Muscle layer of colon (tissue), 2 donors: ENCODE measurements around the gene IGFL3.
A peak's percentile ranks its signal among the peaks of the same experiment; 100 is the strongest.

Experiments used
- H3K27ac ChIP-seq: one replicate; pipeline ENCODE4 v1.7.0; 2013; ENCODE audit warnings: low read depth, mild to moderate bottlenecking, low read length, moderate library complexity
- H3K27me3 ChIP-seq, 2 donors: one replicate each; pipeline ENCODE4 v1.7.0; 2013; ENCODE audit warnings: low read length in 2 of 2, mild to moderate bottlenecking in 2 of 2; ENCODE audit not compliant: insufficient read depth in 2 of 2, control insufficient read depth in 1 of 2
- H3K36me3 ChIP-seq: one replicate; pipeline ENCODE4 v1.7.0; 2013; ENCODE audit warnings: mild to moderate bottlenecking, low read length; ENCODE audit not compliant: insufficient read depth
- H3K4me1 ChIP-seq: one replicate; pipeline ENCODE4 v1.7.0; 2013; ENCODE audit warnings: mild to moderate bottlenecking, low read length; ENCODE audit not compliant: insufficient read depth
- H3K4me3 ChIP-seq, 2 donors: one replicate each; pipeline ENCODE4 v1.7.0; 2013; ENCODE audit warnings: low read length in 2 of 2, low read depth in 1 of 2, mild to moderate bottlenecking in 1 of 2, moderate library complexity in 1 of 2
- H3K9ac ChIP-seq: one replicate; pipeline ENCODE4 v1.7.0; 2013; ENCODE audit warnings: low read length
- H3K9me3 ChIP-seq: one replicate; pipeline ENCODE4 v1.7.0; 2013; ENCODE audit warnings: mild to moderate bottlenecking, low read length
- donor health status: abdominal sarcoma.
- donor health status: Adenocarcinoma of cecum.

Gene IGFL3

GRCh38 chr19:46142294-46142693 lies 17.8 kb upstream of the IGFL3 start:
- no peaks in the 10 kb centered on the region for H3K9me3 ChIP-seq
- H3K9ac ChIP-seq = no peak overlapping the region
- no peaks in the 10 kb centered on the region for H3K27me3 ChIP-seq
- no peaks in the 10 kb centered on the region for H3K36me3 ChIP-seq
- H3K4me3 ChIP-seq = no peak overlapping the region
- H3K4me1 ChIP-seq = no peaks in the 10 kb centered on the region
- no peak overlapping the region for H3K27ac ChIP-seq

DNA sequence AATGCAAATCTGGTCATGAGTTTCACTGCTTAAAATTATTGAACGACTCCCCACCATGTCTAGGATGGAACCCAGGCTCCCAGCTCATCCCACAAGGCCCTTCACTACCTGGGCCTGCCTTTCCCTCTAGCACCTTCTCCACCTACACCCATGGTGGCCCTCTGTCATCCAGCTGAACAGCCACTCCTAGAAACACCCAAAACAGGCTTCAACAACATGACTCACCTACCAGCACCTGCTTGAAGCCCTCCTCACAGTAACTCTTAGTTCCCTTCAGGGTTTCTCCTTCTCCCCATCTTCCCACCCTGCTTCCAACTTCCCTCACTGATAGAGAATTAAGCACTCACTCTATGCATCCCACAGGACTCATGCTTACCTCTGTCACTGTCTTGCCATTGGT lies 16.9 kb upstream of the IGFL3 start:
- H3K9me3 ChIP-seq = no peaks in the 10 kb centered on the region
- H3K9ac ChIP-seq = no peak overlapping the region
- no peaks in the 10 kb centered on the region for H3K27me3 ChIP-seq
- no peaks in the 10 kb centered on the region for H3K36me3 ChIP-seq
- no peak overlapping the region for H3K4me3 ChIP-seq
- H3K27ac ChIP-seq = no peak overlapping the region
- H3K4me1 ChIP-seq = no peaks in the 10 kb centered on the region

GRCh38 chr19:46137915-46138473 lies 13.5 kb upstream of the IGFL3 start:
- Histone ChIP-seq H3K9ac (no peak overlapping the region), H3K27me3 (no peaks in the 10 kb centered on the region), H3K36me3 (no peaks in the 10 kb centered on the region), H3K4me1 (peaks cover 12% of the 10 kb centered on the region), H3K9me3 (no peaks in the 10 kb centered on the region), H3K4me3 (no peak overlapping the region), H3K27ac (no peak overlapping the region)

DNA sequence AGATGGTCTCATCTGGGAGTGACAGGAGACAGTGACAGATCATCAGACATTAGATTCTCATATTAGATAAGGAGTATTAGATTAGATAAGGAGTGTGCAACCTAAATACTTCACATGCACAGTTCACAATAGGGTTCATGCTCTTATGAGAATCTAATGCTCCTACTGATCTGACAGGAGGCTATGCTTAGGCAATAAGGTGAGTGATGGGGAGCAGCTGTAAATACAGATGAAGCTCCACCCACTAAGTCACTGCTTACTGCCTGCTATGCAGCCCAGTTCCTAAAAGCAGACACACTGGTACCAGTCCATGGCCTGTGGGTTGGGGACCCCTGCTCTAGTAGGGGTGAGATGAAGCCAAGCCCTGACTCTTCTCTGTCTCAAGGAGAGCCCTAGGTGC lies 10.0 kb upstream of the IGFL3 start:
- Histone ChIP-seq H3K27ac (peak overlapping the region; percentile 90), H3K9me3 (no peaks in the 10 kb centered on the region), H3K4me1 (peaks cover 22% of the 10 kb centered on the region), H3K4me3 (no peak overlapping the region), H3K27me3 (no peaks in the 10 kb centered on the region), H3K9ac (no peak overlapping the region), H3K36me3 (no peaks in the 10 kb centered on the region)

DNA sequence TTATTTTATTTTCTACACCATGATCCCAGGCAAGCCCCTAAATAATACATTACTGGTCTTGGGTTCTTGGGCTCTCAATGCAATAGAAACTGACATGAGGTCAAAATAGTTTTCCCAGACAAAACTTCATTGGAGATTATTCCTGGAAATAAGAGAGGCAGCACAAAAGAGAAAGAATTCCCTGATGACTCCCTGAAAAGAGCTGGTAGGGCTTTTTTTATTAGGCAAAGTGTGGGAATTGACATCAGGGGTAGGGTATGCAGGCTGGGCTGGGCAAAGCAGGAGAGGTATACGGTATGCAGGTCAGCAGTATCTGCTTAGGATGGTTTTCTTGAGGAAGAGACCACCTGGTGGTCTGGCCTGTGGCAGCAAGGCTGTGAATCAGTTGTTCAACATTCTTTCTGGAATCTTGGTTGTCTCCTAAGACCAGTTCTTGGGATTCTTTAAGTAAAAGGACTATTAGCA lies 9.3 kb upstream of the IGFL3 start:
- Histone ChIP-seq H3K9ac (no peak overlapping the region), H3K27ac (peak overlapping the region; percentile 90), H3K36me3 (no peaks in the 10 kb centered on the region), H3K9me3 (no peaks in the 10 kb centered on the region), H3K4me3 (no peak overlapping the region), H3K4me1 (peaks cover 22% of the 10 kb centered on the region), H3K27me3 (no peaks in the 10 kb centered on the region)

DNA sequence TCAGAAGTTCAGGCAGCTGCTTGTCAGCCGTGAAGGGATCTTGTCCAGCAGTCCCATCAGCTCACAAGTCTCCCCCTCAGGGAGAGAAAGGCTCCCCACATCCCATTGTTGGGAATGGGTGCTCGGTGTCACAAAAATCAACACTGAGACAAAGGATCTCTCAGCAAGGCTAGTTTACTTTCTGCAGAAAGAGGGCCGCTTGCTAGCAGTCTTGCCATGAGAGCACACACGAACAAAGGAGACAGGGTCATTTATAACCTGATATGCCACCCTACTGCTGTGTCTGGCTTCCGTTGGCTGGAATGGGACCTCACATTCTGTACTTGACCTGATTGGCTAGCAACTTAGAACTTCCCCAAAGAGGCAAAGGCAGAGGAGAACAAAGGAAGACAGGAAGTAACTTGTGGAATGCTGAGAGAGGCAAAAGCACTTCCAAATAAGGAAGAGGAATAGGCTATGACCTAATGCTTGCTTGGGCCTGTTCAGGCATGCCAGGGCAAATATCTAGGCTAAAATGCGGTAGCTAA lies 8.7 kb upstream of the IGFL3 start:
- H3K4me3 ChIP-seq = peak overlapping the region; percentile 33 to 56
- H3K9me3 ChIP-seq = no peaks in the 10 kb centered on the region
- no peak overlapping the region for H3K9ac ChIP-seq
- H3K4me1 ChIP-seq = peaks cover 22% of the 10 kb centered on the region
- peak overlapping the region; percentile 90 for H3K27ac ChIP-seq
- H3K36me3 ChIP-seq = no peaks in the 10 kb centered on the region
- H3K27me3 ChIP-seq = no peaks in the 10 kb centered on the region

DNA sequence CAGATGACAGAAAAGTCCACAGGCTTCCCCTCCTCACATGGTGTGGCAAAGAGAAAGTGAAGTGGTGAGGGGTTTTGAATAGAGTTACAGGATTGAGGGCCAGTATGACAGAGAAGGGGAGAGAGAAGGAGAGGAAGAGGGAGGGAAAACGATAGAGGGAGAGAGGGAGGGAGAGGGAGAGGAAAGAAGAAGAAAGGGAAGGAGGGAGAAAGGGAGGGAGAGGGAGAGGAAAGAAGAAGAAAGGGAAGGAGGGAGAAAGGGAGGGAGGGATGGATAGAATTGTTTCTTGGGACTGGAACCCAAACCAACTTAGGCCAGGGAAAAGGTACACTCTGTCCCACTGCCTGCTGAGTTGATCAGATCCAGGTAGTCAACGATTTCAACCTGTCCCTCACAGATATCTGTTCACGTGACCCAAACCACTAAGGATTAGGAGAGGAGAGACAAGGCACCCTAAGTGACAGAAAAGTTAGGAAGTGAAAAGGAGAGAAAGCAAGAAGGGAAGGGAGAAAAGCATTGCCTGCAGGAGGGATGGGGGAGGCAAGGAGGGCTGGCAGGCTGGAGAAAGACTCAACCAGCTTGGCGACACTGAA lies 8.1 kb upstream of the IGFL3 start:
- H3K27me3 ChIP-seq = no peaks in the 10 kb centered on the region
- H3K27ac ChIP-seq = peak overlapping the region; percentile 86
- no peaks in the 10 kb centered on the region for H3K36me3 ChIP-seq
- H3K4me1 ChIP-seq = peaks cover 22% of the 10 kb centered on the region
- H3K4me3 ChIP-seq = peak overlapping the region; percentile 33 to 56
- no peak overlapping the region for H3K9ac ChIP-seq
- no peaks in the 10 kb centered on the region for H3K9me3 ChIP-seq

DNA sequence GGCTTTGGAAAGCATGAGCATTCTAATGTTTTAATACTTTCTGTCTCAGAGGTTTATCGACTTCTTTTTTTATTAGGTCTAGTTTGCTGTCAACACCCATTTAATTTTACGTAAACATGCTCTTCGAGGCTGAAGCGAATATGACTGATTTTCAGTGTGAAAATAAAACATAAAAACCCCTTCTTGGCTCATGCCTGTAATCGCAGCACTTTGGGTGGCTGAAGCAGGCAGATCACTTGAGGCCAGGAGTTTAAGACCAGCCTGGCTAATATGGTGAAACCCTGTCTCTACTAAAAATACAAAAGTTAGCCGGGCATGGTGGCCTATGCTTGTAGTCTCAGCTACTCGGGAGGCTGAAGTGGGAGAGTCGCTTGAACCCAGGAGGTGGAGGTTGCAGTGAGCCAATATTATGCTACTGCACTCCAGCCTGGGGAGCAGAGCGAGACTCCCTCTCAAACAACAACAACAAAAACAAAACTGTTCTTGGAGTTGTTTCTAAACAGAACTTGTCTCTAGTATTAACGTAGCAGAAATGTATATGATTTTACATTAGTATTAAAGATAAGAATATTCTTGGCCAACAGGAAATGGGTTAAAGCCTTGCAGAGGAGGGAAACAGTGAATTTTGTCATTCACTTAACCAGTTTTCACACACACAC lies 7.1 kb upstream of the IGFL3 start:
- Histone ChIP-seq H3K4me3 (no peak overlapping the region), H3K9me3 (no peaks in the 10 kb centered on the region), H3K27ac (peak overlapping the region; percentile 86), H3K36me3 (no peaks in the 10 kb centered on the region), H3K9ac (no peak overlapping the region), H3K4me1 (peaks cover 22% of the 10 kb centered on the region), H3K27me3 (no peaks in the 10 kb centered on the region)

- Histone ChIP-seq H3K27me3 (no peaks in the 10 kb centered on the region), H3K36me3 (no peaks in the 10 kb centered on the region), H3K4me3 (no peak overlapping the region), H3K27ac (no peak overlapping the region), H3K9ac (no peak overlapping the region), H3K4me1 (no peaks in the 10 kb centered on the region), H3K9me3 (no peaks in the 10 kb centered on the region)
Observed at GRCh38 chr19:46126086-46126580, 1.6 kb upstream of the IGFL3 start.

DNA sequence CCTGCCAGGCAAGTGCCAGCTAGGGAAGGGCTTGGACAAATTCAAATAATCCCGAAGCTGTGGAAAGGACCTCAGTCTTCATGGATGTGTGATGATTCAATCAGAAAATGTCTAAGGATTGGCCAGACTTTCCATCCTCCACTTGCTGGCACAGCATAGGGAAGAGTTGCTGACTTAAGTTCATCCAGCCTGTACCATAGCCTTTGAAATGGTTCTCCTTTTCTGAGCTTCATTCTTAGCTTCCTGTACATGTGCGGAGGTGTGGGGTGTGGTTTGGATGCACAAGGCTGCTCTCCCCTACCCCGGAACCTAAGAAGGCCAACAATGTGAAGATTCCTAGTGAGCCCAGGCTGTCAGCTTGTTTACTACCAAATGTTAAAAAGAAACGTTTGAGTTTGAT lies 959 bp upstream of the IGFL3 start:
- Histone ChIP-seq H3K4me3 (no peak overlapping the region), H3K9ac (no peak overlapping the region), H3K9me3 (no peaks in the 10 kb centered on the region), H3K36me3 (no peaks in the 10 kb centered on the region), H3K27me3 (no peaks in the 10 kb centered on the region), H3K27ac (no peak overlapping the region), H3K4me1 (no peaks in the 10 kb centered on the region)

GRCh38 chr19:46118136-46118535 lies 6.4 kb downstream of the IGFL3 start:
- Histone ChIP-seq H3K4me3 (no peak overlapping the region), H3K36me3 (no peaks in the 10 kb centered on the region), H3K27me3 (no peaks in the 10 kb centered on the region), H3K9ac (no peak overlapping the region), H3K27ac (no peak overlapping the region), H3K9me3 (no peaks in the 10 kb centered on the region), H3K4me1 (peaks cover 21% of the 10 kb centered on the region)
